Measurements from ENCODE around the gene ADCY5.

DNA sequence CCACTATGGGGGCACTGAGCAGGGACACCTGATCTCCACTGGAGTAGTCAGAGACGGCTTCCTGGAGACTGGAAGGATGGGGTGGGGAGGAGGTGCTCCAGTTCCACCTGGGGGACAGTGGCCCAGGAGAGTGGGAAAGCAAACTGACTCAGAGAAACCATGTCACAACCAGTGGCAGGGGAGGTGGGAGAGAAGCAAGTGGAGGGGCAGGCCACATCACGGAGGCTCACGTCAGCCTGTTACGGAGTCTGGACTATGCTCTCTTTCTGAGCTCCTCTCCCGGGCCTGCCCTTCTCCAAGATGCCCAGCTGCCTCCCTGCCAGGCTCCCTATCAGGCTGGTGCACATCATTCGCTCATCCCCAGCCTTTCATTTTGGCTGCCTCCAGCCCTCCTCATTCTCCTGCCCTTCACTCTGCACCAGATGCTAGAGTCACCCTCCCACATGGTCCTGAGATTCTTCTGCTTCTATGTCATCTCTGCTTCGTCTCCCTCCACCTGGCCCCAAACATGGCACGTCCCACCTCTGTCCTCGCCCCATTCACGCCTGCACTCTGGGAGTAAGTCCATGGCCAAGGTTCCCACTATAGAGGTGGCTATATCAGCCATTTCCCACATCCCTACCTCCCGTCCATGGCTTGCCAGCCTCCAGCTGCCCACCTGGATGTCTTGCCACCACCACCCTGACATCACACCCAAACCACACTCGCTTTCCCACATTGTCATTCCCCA, 100.3 kb downstream of the ADCY5 start:
- TF ChIP-seq CTCF (tag by site-specific recombination; IDR thresholded peaks at IDR 0.05), result no peak
- no peak for TF ChIP-seq TCF7L2 (IDR thresholded peaks at IDR 0.05; ENCODE audit: borderline replicate concordance, low read depth, low read length)
- no peak for TF ChIP-seq ZNF184 (tag by site-specific recombination; IDR thresholded peaks at IDR 0.05)
